GM19023 (cell line): ENCODE data around the gene HLA-DMB.

Source experiments
- ATAC-seq: cut with Tn5 transposase; IDR thresholded peaks from one replicate; pipeline ENCODE4 v1.9.1; 2021; ENCODE audit warnings: mild to moderate bottlenecking, moderate library complexity; ENCODE audit not compliant: unreplicated experiment

The HLA-DMB gene

GRCh38 chr6:32940656-32941213, at the start of gene HLA-DMB:
Gene HLA-DMB (minus strand): TSS chr6:32941028. CDS start chr6:32940807, 221 bp downstream.
- ATAC-seq: peak; percentile 69

- ATAC-seq: no peak
Observed at GRCh38 chr6:32989368-32989767, 48.5 kb upstream of the HLA-DMB start.

- no peak for ATAC-seq
Observed at GRCh38 chr6:32984622-32985389, 44.0 kb upstream of the HLA-DMB start.

GRCh38 chr6:32983964-32984621, 43.3 kb upstream of the HLA-DMB start:
- no peak for ATAC-seq

GRCh38 chr6:32983493-32983848, 42.6 kb upstream of the HLA-DMB start:
- ATAC-seq: no peak

GRCh38 chr6:32982702-32983492, 42.1 kb upstream of the HLA-DMB start:
- ATAC-seq: no peak

- ATAC-seq: no peak
Observed at GRCh38 chr6:32982084-32982701, 41.4 kb upstream of the HLA-DMB start.

GRCh38 chr6:32980488-32981038, 39.7 kb upstream of the HLA-DMB start:
- ATAC-seq: no peak

- ATAC-seq: no peak
Observed at GRCh38 chr6:32979720-32980487, 39.1 kb upstream of the HLA-DMB start.

GRCh38 chr6:32977953-32978324, 37.1 kb upstream of the HLA-DMB start:
- ATAC-seq: no peak

- no peak for ATAC-seq
Observed at GRCh38 chr6:32977272-32977952, 36.6 kb upstream of the HLA-DMB start.

- ATAC-seq: no peak
Observed at GRCh38 chr6:32976334-32977069, 35.7 kb upstream of the HLA-DMB start.

- no peak for ATAC-seq
Observed at GRCh38 chr6:32975886-32976285, 35.1 kb upstream of the HLA-DMB start.

- ATAC-seq: no peak
Observed at GRCh38 chr6:32974541-32975308, 33.9 kb upstream of the HLA-DMB start.

GRCh38 chr6:32974016-32974333, 33.1 kb upstream of the HLA-DMB start:
- ATAC-seq: no peak

GRCh38 chr6:32973144-32974015, 32.6 kb upstream of the HLA-DMB start:
- no peak for ATAC-seq
